Caco-2 (cell line): ENCODE results near the gene MYO1E. TPM values are rescaled to one million over a fixed set of nuclear protein-coding genes. Genes with fewer than 3 reads are reported as not detected.
A peak's percentile ranks its signal among the peaks of the same experiment; 100 is the strongest.
"Not testable (repeated sequence)": the region's sequence is repeated elsewhere in the genome, so short reads cannot be mapped to it uniquely, and the experiment has no call there.

Source experiments
- BruUV-seq: library from RNA; stranded (reverse); fragments of 400-500 nt; replicated peaks from 2 replicates; lab custom pipeline; 2021; lab: Mats Ljungman, UMichigan
- CTCF ChIA-PET: fragments of 300-600 bp; sonication (Branson Sonifier 250); formaldehyde crosslinking; loops from one replicate; lab custom pipeline; 2022; ENCODE audit warnings: antibody characterized with exemption; lab: Charles Lee
- POLR2A ChIA-PET: fragments of 300-600 bp; sonication (Branson Sonifier 250); formaldehyde crosslinking; loops from one replicate; lab custom pipeline; 2022; ENCODE audit warnings: antibody characterized with exemption; lab: Charles Lee
- DNase-seq, 2 experiments: peaks; one replicate each; pipeline versions ENCODE4 v3.0.0 to v3.0.0-alpha.2; 2020 to 2022
- H3K27me3 ChIP-seq: replicated peaks from 2 replicates; pipeline ENCODE4 v1.6.0; 2011; ENCODE audit warnings: low read length; ENCODE audit not compliant: control insufficient read depth, insufficient read depth
- H3K36me3 ChIP-seq: 2 replicates; pipeline ENCODE4 v1.5.1; 2011; ENCODE audit warnings: low read length; ENCODE audit not compliant: control insufficient read depth, insufficient read depth
- H3K4me1 ChIP-seq: fragments of 250-450 bp; sonication (Bioruptor Pico); 2 replicates; pipeline ENCODE4 v1.5.1; 2020; ENCODE audit warnings: mild to moderate bottlenecking
- H3K4me3 ChIP-seq: 2 replicates; pipeline ENCODE4 v1.5.1; 2011; ENCODE audit warnings: low read depth, mild to moderate bottlenecking, control low read depth, low read length
- H3K9me3 ChIP-seq: fragments of 250-450 bp; sonication (Bioruptor Pico); 2 replicates; pipeline ENCODE4 v1.5.1; 2020; ENCODE audit warnings: mild to moderate bottlenecking, moderate library complexity
- H3K27ac Mint-ChIP-seq: one replicate; pipeline ENCODE4 v1.8.0; 2022; ENCODE audit warnings: mixed read lengths; ENCODE audit not compliant: unreplicated experiment
- H3K27me3 Mint-ChIP-seq: one replicate; pipeline ENCODE4 v1.8.0; 2022; ENCODE audit warnings: mixed read lengths; ENCODE audit not compliant: insufficient read depth, unreplicated experiment
- H3K36me3 Mint-ChIP-seq: one replicate; pipeline ENCODE4 v1.8.0; 2022; ENCODE audit warnings: mild to moderate bottlenecking, mixed read lengths; ENCODE audit not compliant: insufficient read depth, unreplicated experiment
- H3K4me1 Mint-ChIP-seq: one replicate; pipeline ENCODE4 v1.8.0; 2022; ENCODE audit warnings: low read depth, mixed read lengths; ENCODE audit not compliant: unreplicated experiment
- H3K4me3 Mint-ChIP-seq: one replicate; pipeline ENCODE4 v1.8.0; 2022; ENCODE audit warnings: mild to moderate bottlenecking, moderate library complexity, mixed read lengths; ENCODE audit not compliant: unreplicated experiment
- H3K9me3 Mint-ChIP-seq: one replicate; pipeline ENCODE4 v1.8.0; 2022; ENCODE audit warnings: mixed read lengths; ENCODE audit not compliant: unreplicated experiment
- CTCF ChIP-seq, 2 experiments: fragments of 200-600 bp in 1 of 2; IDR thresholded peaks; 1 replicate in 1 of 2; 2 replicates in 1 of 2; pipeline versions ENCODE4 v1.5.1 to v1.8.0; 2011 to 2022; ENCODE audit warnings: antibody characterized with exemption in 1 of 2, control low read depth in 1 of 2, inconsistent platforms in 1 of 2, low read depth in 1 of 2, low read length in 1 of 2, mild to moderate bottlenecking in 1 of 2, moderate library complexity in 1 of 2; ENCODE audit not compliant: insufficient read depth in 1 of 2, severe bottlenecking in 1 of 2, unreplicated experiment in 1 of 2
- intact Hi-C: fragments of 100-400 bp; cut with micrococcal nuclease; formaldehyde crosslinking; loops from one replicate; pipeline ENCODE4 v1.10.0; 2022; ENCODE audit not compliant: unreplicated experiment
- total RNA-seq: library from RNA; stranded (reverse); gene quantifications from 2 replicates; pipeline ENCODE4 v1.2.3, GENCODE V29; 2022

Gene MYO1E
- total RNA-seq, 1 experiment from 2014 or later = 187 TPM

DNA sequence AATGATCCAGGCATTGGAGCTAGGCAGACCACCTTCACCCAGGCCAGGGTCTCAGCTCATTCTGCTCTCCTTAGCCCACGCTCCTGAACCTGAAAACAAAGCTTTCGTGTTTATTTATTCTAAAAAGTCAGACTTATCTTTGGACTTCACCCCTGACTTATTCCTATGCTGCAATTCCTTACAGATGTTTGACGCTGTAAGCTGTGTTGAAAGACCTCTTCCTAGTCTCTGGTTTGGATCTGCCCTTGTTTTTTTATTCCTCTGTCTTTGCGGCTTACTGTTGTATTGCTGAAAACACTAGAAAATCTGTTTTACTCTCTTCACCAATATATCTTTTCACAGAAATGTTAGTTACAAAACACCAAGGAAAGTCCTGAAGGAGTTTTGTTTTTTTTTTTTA is 206.5 kb downstream of the MYO1E start:
- CTCF ChIA-PET = interaction anchor here (0.6 to 1.2 kb wide), 4 partner anchors 28 to 1461 kb away, joined by 3 to 5 read pairs (median 3); no protein-coding TSS in a partner anchor
- peak in 1 of 2 experiments; percentile 8 for DNase-seq
- Mint-ChIP-seq H3K4me3 (no peak overlapping the region), H3K4me1 (peaks cover 9% of the 10 kb centered on the region), H3K36me3 (peaks cover 59% of the 10 kb centered on the region), H3K27me3 (no peaks in the 10 kb centered on the region), H3K9me3 (no peaks in the 10 kb centered on the region), H3K27ac (peak overlapping the region; percentile 75)
- intact Hi-C loops = loop anchor here (10.0 kb wide), 1 partner anchor 249 kb away; no protein-coding TSS in a partner anchor
- Histone ChIP-seq H3K4me1 (peaks cover 16% of the 10 kb centered on the region), H3K27me3 (no peaks in the 10 kb centered on the region), H3K36me3 (peaks cover 2% of the 10 kb centered on the region; the same call in 1 of the 2 replicates), H3K9me3 (no peaks in the 10 kb centered on the region), H3K4me3 (no peak overlapping the region)
- no peak for TF ChIP-seq CTCF (IDR thresholded peaks at IDR 0.05; ENCODE audit: insufficient read depth in 1 of 2, low read depth in 1 of 2, low read length in 1 of 2, severe bottlenecking in 1 of 2, unreplicated experiment in 1 of 2)
- POLR2A ChIA-PET = interaction anchor here (0.5 to 0.9 kb wide), 3 partner anchors 207 to 1232 kb away, joined by 3 to 4 read pairs (median 4); partner anchors contain the start of gene MYO1E
- BruUV-seq = no TSS peak

DNA sequence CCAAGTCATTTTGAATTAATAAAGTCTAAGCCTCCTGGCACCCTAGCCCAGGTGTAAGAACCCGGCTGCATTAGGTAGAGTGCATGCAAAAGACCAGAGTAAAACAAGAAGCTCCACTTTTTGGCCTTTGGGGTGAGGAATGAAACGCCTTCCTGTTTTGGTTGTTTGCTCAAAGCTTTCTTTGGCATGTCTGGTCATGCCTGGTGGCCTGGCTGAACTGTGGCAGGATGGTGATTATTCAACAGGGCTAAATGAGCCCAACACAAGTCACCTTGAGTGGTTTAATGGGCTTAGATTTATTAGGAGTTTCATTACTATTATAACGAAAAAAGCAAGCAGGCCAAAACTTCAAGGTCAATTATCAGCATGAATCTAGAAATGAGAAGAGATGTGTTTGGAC is 206.9 kb downstream of the MYO1E start:
- H3K27me3 ChIP-seq = no peaks in the 10 kb centered on the region
- H3K36me3 ChIP-seq = 0 out of 2 replicates have a peak, but pooled peaks cover 2% of the 10 kb centered on the region
- TF ChIP-seq CTCF (IDR thresholded peaks at IDR 0.05; ENCODE audit: insufficient read depth in 1 of 2, low read depth in 1 of 2, low read length in 1 of 2, severe bottlenecking in 1 of 2, unreplicated experiment in 1 of 2) = no peak
- Mint-ChIP-seq H3K4me1 (peaks cover 9% of the 10 kb centered on the region), H3K27me3 (no peaks in the 10 kb centered on the region), H3K27ac (peak overlapping the region; percentile 75), H3K9me3 (no peaks in the 10 kb centered on the region), H3K36me3 (peaks cover 59% of the 10 kb centered on the region), H3K4me3 (no peak overlapping the region)
- intact Hi-C loops = loop anchor here (10.0 kb wide), 1 partner anchor 249 kb away; no protein-coding TSS in a partner anchor
- BruUV-seq = no TSS peak
- no peaks in the 10 kb centered on the region for H3K9me3 ChIP-seq
- ChIA-PET CTCF (interaction anchor here (0.6 to 1.2 kb wide), 3 partner anchors 27 to 1460 kb away, joined by 3 to 5 read pairs (median 3); no protein-coding TSS in a partner anchor), POLR2A (interaction anchor here (0.5 to 0.9 kb wide), 2 partner anchors 207 to 302 kb away, joined by 3 to 4 read pairs; partner anchors contain the start of gene MYO1E)
- peaks cover 16% of the 10 kb centered on the region for H3K4me1 ChIP-seq
- H3K4me3 ChIP-seq = no peak overlapping the region
- DNase-seq = peak in 1 of 2 experiments; percentile 23

GRCh38 chr15:59162080-59162479 is 210.6 kb downstream of the MYO1E start:
- CTCF ChIA-PET, H3K4me1 Mint-ChIP-seq, H3K9me3 ChIP-seq, H3K27me3 Mint-ChIP-seq, H3K36me3 ChIP-seq, H3K4me3 ChIP-seq, H3K4me3 Mint-ChIP-seq, H3K9me3 Mint-ChIP-seq, H3K27me3 ChIP-seq, BruUV-seq, H3K27ac Mint-ChIP-seq, DNase-seq: not testable (repeated sequence)
- H3K36me3 Mint-ChIP-seq = peaks cover 55% of the 10 kb centered on the region
- peaks cover 16% of the 10 kb centered on the region for H3K4me1 ChIP-seq
- POLR2A ChIA-PET = interaction anchor here (0.7 kb wide), 1 partner anchor 12 kb away, joined by 4 read pairs; no protein-coding TSS in a partner anchor
- intact Hi-C loops = loop anchor here (10.0 kb wide), 1 partner anchor 253 kb away; no protein-coding TSS in a partner anchor
